Myocyte (in vitro differentiated cells): ENCODE results near the gene SF1. TPM values are rescaled to one million over a fixed set of nuclear protein-coding genes. Genes with fewer than 3 reads are reported as not detected.

Experiments
- DNase-seq: peaks from one replicate; pipeline ENCODE4 v3.0.0-alpha.2; 2012; ENCODE audit warnings: low read depth
- total RNA-seq: library from RNA; depleted of rRNA; stranded (reverse); fragments of >200 nt; gene quantifications from 2 replicates; pipeline ENCODE4 v1.2.3, GENCODE V29; 2014

Gene SF1
- total RNA-seq, 1 donor from 2014 or later: 97.3 TPM

- no peak for DNase-seq
Observed at GRCh38 chr11:64714666-64715065, 63.7 kb downstream of the SF1 start.

Other genes starting within 250 kb of the SF1 start
- not detected in 2 replicates for gene SLC22A11, start 222.6 kb downstream of the SF1 start, total RNA-seq
- not detected in 2 replicates for gene SLC22A12, start 187.3 kb downstream of the SF1 start, total RNA-seq
- 16.3 and 40.8 TPM in 2 replicates for gene NRXN2, start 55.3 kb downstream of the SF1 start, total RNA-seq
- 0.62 and 2.3 TPM in 2 replicates for gene RASGRP2, start 34.4 kb downstream of the SF1 start, total RNA-seq
- 23.5 and 24.9 TPM in 2 replicates for gene PYGM, start 18.6 kb downstream of the SF1 start, total RNA-seq
- 7.1 and 10.8 TPM in 2 replicates for gene MAP4K2, start 24.7 kb upstream of the SF1 start, total RNA-seq
- 10.5 and 13.7 TPM in 2 replicates for gene MEN1, start 32.0 kb upstream of the SF1 start, total RNA-seq
- 0.62 and 2.0 TPM in 2 replicates for gene CDC42BPG, start 66.1 kb upstream of the SF1 start, total RNA-seq
- 58.0 and 60.4 TPM in 2 replicates for gene EHD1, start 100.1 kb upstream of the SF1 start, total RNA-seq
- 14.1 and 20.4 TPM in 2 replicates for gene ATG2A, start 138.7 kb upstream of the SF1 start, total RNA-seq
- gene PPP2R5B, start 146.1 kb upstream of the SF1 start, total RNA-seq: 32.1 and 39.0 TPM in 2 replicates
- gene GPHA2, start 157.4 kb upstream of the SF1 start, total RNA-seq: not detected in 2 replicates
- gene MAJIN, start 193.6 kb upstream of the SF1 start, total RNA-seq: not detected in 2 replicates
- 0.21 and 1.2 TPM in 2 replicates for gene BATF2, start 218.4 kb upstream of the SF1 start, total RNA-seq
- gene ARL2, start 235.6 kb upstream of the SF1 start, total RNA-seq: 134 TPM in 2 replicates
- gene SNX15, start 248.9 kb upstream of the SF1 start, total RNA-seq: 12.5 and 21.3 TPM in 2 replicates